Measurements from ENCODE around the gene KCNIP4. TPM values are rescaled to one million over a fixed set of nuclear protein-coding genes. Genes with fewer than 3 reads are reported as not detected.

Gene KCNIP4
- total and polyA plus RNA-seq, 10 of the 15 experiments (the other 5 are each of a cell fraction or from before 2014, with no cell fraction given), result 0.03 to 0.23 (median 0.13) TPM; not detected in 7

DNA sequence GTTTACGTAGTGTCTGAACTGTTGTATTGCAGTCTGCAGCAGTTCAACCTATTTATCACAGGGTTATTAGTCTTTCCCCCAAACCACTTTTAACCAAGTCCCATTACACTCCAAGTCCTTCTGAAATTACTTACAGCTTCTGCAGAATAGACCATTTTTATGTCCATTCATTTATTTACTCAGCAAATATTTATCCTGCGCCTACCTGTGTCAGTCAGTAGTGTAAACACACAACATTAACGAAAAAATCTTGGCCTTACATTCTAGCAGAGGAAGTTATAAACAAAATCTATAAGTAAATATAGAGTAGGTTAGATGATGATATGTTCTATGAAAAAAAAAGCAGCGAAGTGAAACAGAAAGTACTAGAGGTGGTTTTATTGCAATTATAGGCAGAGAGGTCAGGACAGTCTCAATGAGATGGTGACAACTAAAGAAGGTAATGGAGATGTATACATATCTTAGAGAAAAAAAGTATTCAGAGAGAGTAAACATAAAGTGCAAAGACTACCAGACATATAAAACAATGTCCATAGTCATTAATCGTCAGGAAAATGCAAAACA lies 534.7 kb downstream of the KCNIP4 start (continued):
- no peak for TF ChIP-seq NR2F1 (conservative IDR thresholded peaks at IDR 0.05)

DNA sequence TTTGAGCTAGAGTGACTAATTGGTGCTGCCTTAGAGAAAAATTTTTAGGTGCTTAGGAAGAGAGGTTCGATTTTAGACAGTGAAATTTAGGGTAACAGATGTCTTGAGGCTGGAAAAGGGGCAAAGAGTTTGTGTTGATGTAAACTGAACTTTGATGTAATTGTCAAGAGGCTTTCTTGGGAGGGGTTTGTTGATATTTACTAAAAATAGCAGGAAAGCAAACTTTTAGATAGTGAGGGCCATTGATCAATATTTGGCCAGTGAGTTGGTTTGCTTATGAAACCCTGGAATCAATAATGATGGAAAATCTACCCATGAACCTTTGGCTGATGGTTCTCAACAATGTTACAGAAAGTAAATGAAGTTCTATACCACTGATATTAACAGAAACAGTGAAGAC lies 537.5 kb downstream of the KCNIP4 start:
- FAIRE-seq, result no peak
- Histone ChIP-seq H3K36me3 (ENCODE audit: control insufficient read depth in 2 of 2, insufficient read depth in 2 of 2, low read length in 1 of 2) (no peaks in the 10 kb centered on the region), H2AFZ (ENCODE audit: control insufficient read depth, low read depth, low read length) (no peak overlapping the region), H3K9ac (ENCODE audit: control insufficient read depth, insufficient read depth, low read length) (no peak overlapping the region), H3K79me2 (ENCODE audit: control insufficient read depth, insufficient read depth, low read length) (no peaks in the 10 kb centered on the region), H4K20me1 (ENCODE audit: control insufficient read depth, insufficient read depth) (no peaks in the 10 kb centered on the region), H3K27ac (ENCODE audit: control insufficient read depth, insufficient read depth) (no peak overlapping the region), H3K4me3 (no peak overlapping the region), H3K4me1 (ENCODE audit: control insufficient read depth, insufficient read depth, low read length) (no peaks in the 10 kb centered on the region), H3K4me2 (ENCODE audit: control insufficient read depth, insufficient read depth) (no peak overlapping the region), H3K9me3 (replicated peaks; ENCODE audit: control insufficient read depth, insufficient read depth, low read length) (no peaks in the 10 kb centered on the region), H3K27me3 (replicated peaks in 1 of 2; ENCODE audit: control insufficient read depth in 2 of 2, insufficient read depth in 2 of 2, low read length in 1 of 2) (no peaks in the 10 kb centered on the region)
- TF ChIP-seq, protein P1, sequence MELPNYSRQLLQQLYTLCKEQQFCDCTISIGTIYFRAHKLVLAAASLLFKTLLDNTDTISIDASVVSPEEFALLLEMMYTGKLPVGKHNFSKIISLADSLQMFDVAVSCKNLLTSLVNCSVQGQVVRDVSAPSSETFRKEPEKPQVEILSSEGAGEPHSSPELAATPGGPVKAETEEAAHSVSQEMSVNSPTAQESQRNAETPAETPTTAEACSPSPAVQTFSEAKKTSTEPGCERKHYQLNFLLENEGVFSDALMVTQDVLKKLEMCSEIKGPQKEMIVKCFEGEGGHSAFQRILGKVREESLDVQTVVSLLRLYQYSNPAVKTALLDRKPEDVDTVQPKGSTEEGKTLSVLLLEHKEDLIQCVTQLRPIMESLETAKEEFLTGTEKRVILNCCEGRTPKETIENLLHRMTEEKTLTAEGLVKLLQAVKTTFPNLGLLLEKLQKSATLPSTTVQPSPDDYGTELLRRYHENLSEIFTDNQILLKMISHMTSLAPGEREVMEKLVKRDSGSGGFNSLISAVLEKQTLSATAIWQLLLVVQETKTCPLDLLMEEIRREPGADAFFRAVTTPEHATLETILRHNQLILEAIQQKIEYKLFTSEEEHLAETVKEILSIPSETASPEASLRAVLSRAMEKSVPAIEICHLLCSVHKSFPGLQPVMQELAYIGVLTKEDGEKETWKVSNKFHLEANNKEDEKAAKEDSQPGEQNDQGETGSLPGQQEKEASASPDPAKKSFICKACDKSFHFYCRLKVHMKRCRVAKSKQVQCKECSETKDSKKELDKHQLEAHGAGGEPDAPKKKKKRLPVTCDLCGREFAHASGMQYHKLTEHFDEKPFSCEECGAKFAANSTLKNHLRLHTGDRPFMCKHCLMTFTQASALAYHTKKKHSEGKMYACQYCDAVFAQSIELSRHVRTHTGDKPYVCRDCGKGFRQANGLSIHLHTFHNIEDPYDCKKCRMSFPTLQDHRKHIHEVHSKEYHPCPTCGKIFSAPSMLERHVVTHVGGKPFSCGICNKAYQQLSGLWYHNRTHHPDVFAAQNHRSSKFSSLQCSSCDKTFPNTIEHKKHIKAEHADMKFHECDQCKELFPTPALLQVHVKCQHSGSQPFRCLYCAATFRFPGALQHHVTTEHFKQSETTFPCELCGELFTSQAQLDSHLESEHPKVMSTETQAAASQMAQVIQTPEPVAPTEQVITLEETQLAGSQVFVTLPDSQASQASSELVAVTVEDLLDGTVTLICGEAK (IDR thresholded peaks at IDR 0.05; ENCODE audit: borderline replicate concordance), result no peak
- TF ChIP-seq JUNB (IDR thresholded peaks at IDR 0.05), result no peak
- TF ChIP-seq SUZ12 (IDR thresholded peaks at IDR 0.05; ENCODE audit: unreplicated experiment), result no peak
- TF ChIP-seq, protein P2, sequence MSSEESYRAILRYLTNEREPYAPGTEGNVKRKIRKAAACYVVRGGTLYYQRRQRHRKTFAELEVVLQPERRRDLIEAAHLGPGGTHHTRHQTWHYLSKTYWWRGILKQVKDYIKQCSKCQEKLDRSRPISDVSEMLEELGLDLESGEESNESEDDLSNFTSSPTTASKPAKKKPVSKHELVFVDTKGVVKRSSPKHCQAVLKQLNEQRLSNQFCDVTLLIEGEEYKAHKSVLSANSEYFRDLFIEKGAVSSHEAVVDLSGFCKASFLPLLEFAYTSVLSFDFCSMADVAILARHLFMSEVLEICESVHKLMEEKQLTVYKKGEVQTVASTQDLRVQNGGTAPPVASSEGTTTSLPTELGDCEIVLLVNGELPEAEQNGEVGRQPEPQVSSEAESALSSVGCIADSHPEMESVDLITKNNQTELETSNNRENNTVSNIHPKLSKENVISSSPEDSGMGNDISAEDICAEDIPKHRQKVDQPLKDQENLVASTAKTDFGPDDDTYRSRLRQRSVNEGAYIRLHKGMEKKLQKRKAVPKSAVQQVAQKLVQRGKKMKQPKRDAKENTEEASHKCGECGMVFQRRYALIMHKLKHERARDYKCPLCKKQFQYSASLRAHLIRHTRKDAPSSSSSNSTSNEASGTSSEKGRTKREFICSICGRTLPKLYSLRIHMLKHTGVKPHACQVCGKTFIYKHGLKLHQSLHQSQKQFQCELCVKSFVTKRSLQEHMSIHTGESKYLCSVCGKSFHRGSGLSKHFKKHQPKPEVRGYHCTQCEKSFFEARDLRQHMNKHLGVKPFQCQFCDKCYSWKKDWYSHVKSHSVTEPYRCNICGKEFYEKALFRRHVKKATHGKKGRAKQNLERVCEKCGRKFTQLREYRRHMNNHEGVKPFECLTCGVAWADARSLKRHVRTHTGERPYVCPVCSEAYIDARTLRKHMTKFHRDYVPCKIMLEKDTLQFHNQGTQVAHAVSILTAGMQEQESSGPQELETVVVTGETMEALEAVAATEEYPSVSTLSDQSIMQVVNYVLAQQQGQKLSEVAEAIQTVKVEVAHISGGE (CRISPR knock-in tag; IDR thresholded peaks at IDR 0.05), result no peak
- no peak for TF ChIP-seq BRCA1 (IDR thresholded peaks at IDR 0.05; ENCODE audit: low read depth, low read length)
- no peak for TF ChIP-seq SMC3 (IDR thresholded peaks at IDR 0.05; ENCODE audit: borderline replicate concordance, low read length)
- ChIA-PET CTCF (no interaction called here), POLR2A (no interaction called here), SMC1A (ENCODE audit: uncharacterized antibody, unreplicated experiment) (no interaction called here), RAD21 (ENCODE audit: unreplicated experiment) (no interaction called here)
- 0% methylated on average over 1 of the region's 1 CpG for WGBS (ENCODE audit: insufficient coverage, insufficient replicate concordance, low lambda C conversion rate, missing lambda C conversion rate)
- in situ Hi-C loops (cut with MboI), result no loop called here
- BruUV-seq (replicated peaks), result no TSS peak
- no peak for ATAC-seq
- intact Hi-C loops (cut with micrococcal nuclease; ENCODE audit: unreplicated experiment), result no loop called here
- DNase-seq (ENCODE audit: low read depth, low spot score), result no peak

Measured in GM12878 (cell line).